GM12878 (cell line): ENCODE results near the gene IRX4. TPM values are rescaled to one million over a fixed set of nuclear protein-coding genes. Genes with fewer than 3 reads are reported as not detected.

Source experiments
- ATAC-seq: fragments of 200-7000 bp; cut with Tn5 transposase; 3 replicates; pipeline ENCODE4 v1.9.1; 2020; ENCODE audit warnings: mild to moderate bottlenecking, moderate library complexity
- BruUV-seq: library from RNA; stranded (reverse); fragments of 400-500 nt; replicated peaks from 2 replicates; lab custom pipeline; 2021; lab: Mats Ljungman, UMichigan
- CTCF ChIA-PET: fragments of 300-600 bp; sonication (Branson Sonifier 250); formaldehyde crosslinking; extraction: SDS; loops from one replicate; lab custom pipeline; 2021; ENCODE audit warnings: inconsistent platforms; lab: Yijun Ruan, JAX
- POLR2A ChIA-PET: fragments of 350-600 bp; formaldehyde crosslinking; extraction: SDS; loops from one replicate; lab custom pipeline; 2021; ENCODE audit warnings: inconsistent platforms; lab: Charles Lee
- RAD21 ChIA-PET: fragments of 300-600 bp; sonication (Branson Sonifier 250); formaldehyde crosslinking; loops from one replicate; lab custom pipeline; 2023; ENCODE audit warnings: antibody characterized with exemption; ENCODE audit not compliant: unreplicated experiment; lab: Charles Lee
- SMC1A ChIA-PET: fragments of 300-600 bp; sonication (Branson Sonifier 250); formaldehyde crosslinking; loops from one replicate; lab custom pipeline; 2023; ENCODE audit not compliant: unreplicated experiment, uncharacterized antibody; lab: Charles Lee
- DNase-seq: peaks from one replicate; pipeline ENCODE4 v3.0.0-alpha.2; 2011; ENCODE audit warnings: low read depth, low spot score
- FAIRE-seq: peaks from 3 replicates; lab custom pipeline; 2011; peaks lifted over from hg19 to GRCh38; lab: Jason Lieb, UNC
- H2AFZ ChIP-seq: 2 replicates; pipeline ENCODE4 v1.6.0; 2011; ENCODE audit warnings: low read depth, low read length, control low read depth; ENCODE audit not compliant: control insufficient read depth
- H3K27ac ChIP-seq: 2 replicates; pipeline ENCODE4 v1.5.1; 2011; ENCODE audit warnings: control low read depth; ENCODE audit not compliant: control insufficient read depth, insufficient read depth
- H3K27me3 ChIP-seq, 2 experiments: replicated peaks in 1 of 2; 2 replicates each; pipeline versions ENCODE4 v1.6.0 to v1.6.1; 2011; ENCODE audit warnings: low read length in 1 of 2; ENCODE audit not compliant: control insufficient read depth in 2 of 2, insufficient read depth in 2 of 2
- H3K36me3 ChIP-seq, 2 experiments: 2 replicates each; pipeline ENCODE4 v1.5.1; 2011; ENCODE audit warnings: low read length in 1 of 2; ENCODE audit not compliant: control insufficient read depth in 2 of 2, insufficient read depth in 2 of 2
- H3K4me1 ChIP-seq: 2 replicates; pipeline ENCODE4 v1.6.1; 2011; ENCODE audit warnings: mild to moderate bottlenecking, low read length, moderate library complexity, mixed read lengths; ENCODE audit not compliant: control insufficient read depth, insufficient read depth
- H3K4me2 ChIP-seq: 2 replicates; pipeline ENCODE4 v1.6.0; 2011; ENCODE audit warnings: control low read depth; ENCODE audit not compliant: control insufficient read depth, insufficient read depth
- H3K4me3 ChIP-seq: fragments of 200-600 bp; sonication (generic); 2 replicates; pipeline ENCODE4 v1.5.1; 2016
- H3K79me2 ChIP-seq: 2 replicates; pipeline ENCODE4 v1.6.0; 2011; ENCODE audit warnings: low read length; ENCODE audit not compliant: control insufficient read depth, insufficient read depth
- H3K9ac ChIP-seq: 2 replicates; pipeline ENCODE4 v1.8.0; 2011; ENCODE audit warnings: low read length, control low read depth, mixed read lengths; ENCODE audit not compliant: control insufficient read depth, insufficient read depth
- H3K9me3 ChIP-seq: replicated peaks from 3 replicates; pipeline ENCODE4 v1.5.1; 2011; ENCODE audit warnings: mild to moderate bottlenecking, low read length; ENCODE audit not compliant: control insufficient read depth, insufficient read depth
- H4K20me1 ChIP-seq: 2 replicates; pipeline ENCODE4 v1.6.0; 2011; ENCODE audit not compliant: control insufficient read depth, insufficient read depth
- CREB1 ChIP-seq: IDR thresholded peaks from 2 replicates; pipeline ENCODE4 v1.6.1; 2012; ENCODE audit warnings: low read depth, mild to moderate bottlenecking, inconsistent platforms
- FOXK2 ChIP-seq: fragments of 450-650 bp; IDR thresholded peaks from 2 replicates; pipeline ENCODE4 v1.6.1; 2017; ENCODE audit warnings: mild to moderate bottlenecking, moderate library complexity
- KAT2A ChIP-seq: conservative IDR thresholded peaks from 2 replicates; pipeline ENCODE4 v1.6.1; 2011; ENCODE audit warnings: low read depth, low read length; ENCODE audit not compliant: control insufficient read depth
- NFIC ChIP-seq: IDR thresholded peaks from 2 replicates; pipeline ENCODE4 v1.6.1; 2012; ENCODE audit warnings: low read depth, mild to moderate bottlenecking, inconsistent platforms, low read length, moderate library complexity
- NFXL1 ChIP-seq: fragments of 450-650 bp; IDR thresholded peaks from 2 replicates; pipeline ENCODE4 v1.6.1; 2017; ENCODE audit warnings: antibody characterized with exemption, mild to moderate bottlenecking, borderline replicate concordance
- SMAD5 ChIP-seq: IDR thresholded peaks from 2 replicates; pipeline ENCODE4 v1.6.1; 2016; ENCODE audit warnings: antibody characterized with exemption, low read depth
- SMC3 ChIP-seq: IDR thresholded peaks from 2 replicates; pipeline ENCODE4 v1.6.1; 2011; ENCODE audit warnings: low read length, improper control_type of control experiment, borderline replicate concordance
- SRF ChIP-seq, 2 experiments: IDR thresholded peaks; 2 replicates each; pipeline ENCODE4 v1.6.1; 2011; ENCODE audit warnings: low read depth in 2 of 2, low read length in 2 of 2, mild to moderate bottlenecking in 1 of 2, moderate library complexity in 1 of 2
- ZNF24 ChIP-seq: fragments of 450-650 bp; IDR thresholded peaks from 2 replicates; pipeline ENCODE4 v1.6.1; 2017; ENCODE audit warnings: antibody characterized with exemption, mild to moderate bottlenecking
- WGBS: methylation state at CpG from one replicate; pipeline ENCODE4 v1.1.6; 2016; ENCODE audit warnings: low lambda C conversion rate; ENCODE audit not compliant: insufficient replicate concordance, insufficient coverage; ENCODE audit errors: missing lambda C conversion rate; 5-methylcytosine and 5-hydroxymethylcytosine counted together
- in situ Hi-C: fragments of 300-500 bp; cut with MboI; formaldehyde crosslinking; loops from 9 replicates; pipeline ENCODE4 v1.14.3; 2018; ENCODE audit warnings: mixed read lengths
- intact Hi-C: fragments of 100-400 bp; cut with micrococcal nuclease; formaldehyde crosslinking; loops from one replicate; pipeline ENCODE4 v1.14.2; 2022; ENCODE audit not compliant: unreplicated experiment
- polyA plus RNA-seq, 11 experiments: library from polyadenylated mRNA; depleted of rRNA in 4 of 11; unstranded in 6 of 11; stranded (reverse) in 5 of 11; fragments of >200 nt; fragmentation: Nextera tagmentation in 4 of 11; fragmentation: Illumina TruSeq in 1 of 11; extraction: Ambion mirVana in 4 of 11; extraction: Trizol in 1 of 11; gene quantifications; 1 replicate in 1 of 11; 2 replicates in 10 of 11; pipeline versions ENCODE4 v1.2.1 to v1.2.3, GENCODE V29; 2011 to 2016; ENCODE audit warnings: inconsistent platforms in 2 of 11, missing spikeins in 2 of 11, low read depth in 1 of 11
- total RNA-seq, 4 experiments: library from RNA; depleted of rRNA in 3 of 4; stranded (reverse); fragments of >200 nt in 3 of 4; fragmentation: Illumina TruSeq in 1 of 4; extraction: Trizol in 1 of 4; gene quantifications; 2 replicates each; pipeline versions ENCODE4 v1.2.1 to v1.2.3, GENCODE V29; 2013 to 2021
- TF ChIP-seq, protein P1 (sequence below): IDR thresholded peaks from 2 replicates; pipeline ENCODE4 v1.6.1; 2012; ENCODE audit warnings: low read length, inconsistent platforms
- TF ChIP-seq, protein P2 (sequence below): IDR thresholded peaks from 2 replicates; pipeline ENCODE4 v1.6.1; 2011; ENCODE audit warnings: borderline replicate concordance, low read depth, mild to moderate bottlenecking, moderate library complexity, low read length; ENCODE audit not compliant: insufficient read depth, poor library complexity, severe bottlenecking
- TF ChIP-seq, protein P3 (sequence below), 3 experiments: IDR thresholded peaks in 2 of 3; conservative IDR thresholded peaks in 1 of 3; 2 replicates each; pipeline ENCODE4 v1.5.1; 2011; ENCODE audit warnings: low read depth in 3 of 3, low read length in 3 of 3, mild to moderate bottlenecking in 3 of 3, control low read depth in 2 of 3, moderate library complexity in 2 of 3, inconsistent platforms in 1 of 3, mixed read lengths in 1 of 3; ENCODE audit not compliant: control insufficient read depth in 2 of 3, insufficient read depth in 1 of 3; ENCODE audit errors: extremely low read depth in 1 of 3
- TF ChIP-seq, protein P4 (sequence below): fragments of 150-350 bp; IDR thresholded peaks from 2 replicates; pipeline ENCODE4 v1.6.1; 2016; ENCODE audit warnings: low read depth, low read length

Gene IRX4
- total and polyA plus RNA-seq, 10 of the 15 experiments (the other 5 are each of a cell fraction or from before 2014, with no cell fraction given): not detected

DNA sequence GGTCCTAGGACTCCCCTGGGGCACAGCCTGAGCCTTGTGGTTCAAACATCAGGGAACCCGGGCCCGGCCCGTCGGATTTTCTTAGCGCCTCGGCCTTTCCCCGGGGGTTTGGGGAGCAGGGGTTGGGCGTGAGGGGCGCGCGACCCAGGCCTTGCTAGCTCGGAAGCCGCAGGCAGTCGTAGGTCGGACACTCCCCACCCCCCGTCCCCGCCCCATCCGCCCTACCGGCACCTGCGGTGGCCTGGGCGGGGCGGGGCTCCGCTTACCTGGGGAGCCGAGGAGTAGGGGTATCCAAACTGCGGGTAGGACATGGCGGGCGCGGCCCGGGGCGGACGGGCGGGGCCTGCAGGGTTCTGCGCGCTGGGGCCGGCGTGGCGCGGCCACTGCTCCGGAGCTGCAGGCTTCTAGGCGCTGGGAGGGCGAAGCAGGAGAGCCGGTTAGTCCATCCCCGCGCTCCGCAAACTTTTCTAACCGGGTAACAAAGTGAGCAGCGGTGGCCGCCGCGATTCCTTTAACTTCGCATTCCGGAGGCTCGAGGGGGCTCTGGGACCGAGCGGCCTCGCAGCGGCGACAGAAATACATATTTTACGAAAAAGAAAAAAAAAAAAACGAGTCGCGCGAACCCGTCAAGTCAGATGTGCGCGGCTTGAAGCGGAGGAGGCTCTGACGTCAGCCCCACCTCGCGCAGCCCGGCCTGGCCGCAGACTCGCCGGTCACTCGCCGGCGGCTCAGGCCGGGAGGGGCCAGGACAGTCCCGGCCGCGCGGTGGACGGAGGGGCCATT is at the start of gene IRX4 (continued):
- TF ChIP-seq, protein P1, sequence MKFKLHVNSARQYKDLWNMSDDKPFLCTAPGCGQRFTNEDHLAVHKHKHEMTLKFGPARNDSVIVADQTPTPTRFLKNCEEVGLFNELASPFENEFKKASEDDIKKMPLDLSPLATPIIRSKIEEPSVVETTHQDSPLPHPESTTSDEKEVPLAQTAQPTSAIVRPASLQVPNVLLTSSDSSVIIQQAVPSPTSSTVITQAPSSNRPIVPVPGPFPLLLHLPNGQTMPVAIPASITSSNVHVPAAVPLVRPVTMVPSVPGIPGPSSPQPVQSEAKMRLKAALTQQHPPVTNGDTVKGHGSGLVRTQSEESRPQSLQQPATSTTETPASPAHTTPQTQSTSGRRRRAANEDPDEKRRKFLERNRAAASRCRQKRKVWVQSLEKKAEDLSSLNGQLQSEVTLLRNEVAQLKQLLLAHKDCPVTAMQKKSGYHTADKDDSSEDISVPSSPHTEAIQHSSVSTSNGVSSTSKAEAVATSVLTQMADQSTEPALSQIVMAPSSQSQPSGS: no peak
- TF ChIP-seq NFIC (no peak), CREB1 (no peak), FOXK2 (no peak)
- TF ChIP-seq, protein P2, sequence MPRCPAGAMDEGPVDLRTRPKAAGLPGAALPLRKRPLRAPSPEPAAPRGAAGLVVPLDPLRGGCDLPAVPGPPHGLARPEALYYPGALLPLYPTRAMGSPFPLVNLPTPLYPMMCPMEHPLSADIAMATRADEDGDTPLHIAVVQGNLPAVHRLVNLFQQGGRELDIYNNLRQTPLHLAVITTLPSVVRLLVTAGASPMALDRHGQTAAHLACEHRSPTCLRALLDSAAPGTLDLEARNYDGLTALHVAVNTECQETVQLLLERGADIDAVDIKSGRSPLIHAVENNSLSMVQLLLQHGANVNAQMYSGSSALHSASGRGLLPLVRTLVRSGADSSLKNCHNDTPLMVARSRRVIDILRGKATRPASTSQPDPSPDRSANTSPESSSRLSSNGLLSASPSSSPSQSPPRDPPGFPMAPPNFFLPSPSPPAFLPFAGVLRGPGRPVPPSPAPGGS: no peak
- TF ChIP-seq, all 136 proteins: peak for 0

DNA sequence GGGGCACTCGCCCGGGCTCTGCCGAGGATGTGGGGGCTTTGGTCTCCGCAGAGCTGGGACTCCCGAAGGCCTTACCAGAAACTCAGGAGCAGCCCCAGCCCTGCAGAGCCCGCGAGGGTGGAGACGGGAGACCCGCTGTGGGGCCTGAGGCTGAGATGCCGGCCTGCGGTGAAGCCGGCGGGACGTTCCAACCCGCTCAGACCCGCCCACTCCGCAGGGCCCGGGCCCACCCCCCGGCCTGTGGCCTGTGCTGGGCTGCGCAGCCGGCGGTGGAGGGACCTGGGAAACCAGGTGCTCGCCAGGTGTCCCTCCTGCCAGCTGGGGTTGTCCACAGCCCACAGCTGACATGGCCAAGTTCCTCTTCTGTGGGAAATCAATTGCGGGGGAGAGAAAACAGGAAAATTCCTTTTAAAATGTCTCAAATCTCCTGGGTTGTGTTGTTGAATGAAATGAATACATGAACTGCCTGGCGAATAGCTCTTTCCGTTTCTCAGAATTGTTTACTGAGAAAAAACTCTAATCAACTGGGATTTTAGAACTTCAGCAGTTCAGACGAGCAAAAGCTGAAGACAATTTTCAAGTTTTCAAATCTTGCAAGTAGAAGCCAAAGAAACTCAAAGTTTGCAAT is 49.0 kb upstream of the IRX4 start:
- in situ Hi-C loops: no loop called here
- no peaks in the 10 kb centered on the region for H3K79me2 ChIP-seq
- RAD21 ChIA-PET: no interaction called here
- POLR2A ChIA-PET: no interaction called here
- intact Hi-C loops: no loop called here
- no peak for FAIRE-seq
- H3K36me3 ChIP-seq: no peaks in the 10 kb centered on the region
- no peak for DNase-seq
- H3K4me2 ChIP-seq: no peak overlapping the region
- no peak overlapping the region for H3K9ac ChIP-seq
- H4K20me1 ChIP-seq: no peaks in the 10 kb centered on the region
- CTCF ChIA-PET: interaction anchor here (0.7 kb wide), 1 partner anchor 89 kb away, joined by 3 read pairs; no protein-coding TSS in a partner anchor
- no TSS peak for BruUV-seq
- peaks cover 3 to 4% of the 10 kb centered on the region in 2 experiments; a peak in 3 of 4 replicates for H3K27me3 ChIP-seq
- ATAC-seq: no peak
- no peaks in the 10 kb centered on the region for H3K9me3 ChIP-seq
- H2AFZ ChIP-seq: no peak overlapping the region
- H3K27ac ChIP-seq: no peak overlapping the region
- WGBS: 13% methylated on average over 15 of the region's 27 CpGs
- no peak overlapping the region for H3K4me3 ChIP-seq
- H3K4me1 ChIP-seq: no peaks in the 10 kb centered on the region
- SMC1A ChIA-PET: no interaction called here
- no peak for TF ChIP-seq KAT2A
- no peak for TF ChIP-seq ZNF24
- TF ChIP-seq NFXL1: no peak
- no peak for TF ChIP-seq SMAD5
- TF ChIP-seq, protein P3, sequence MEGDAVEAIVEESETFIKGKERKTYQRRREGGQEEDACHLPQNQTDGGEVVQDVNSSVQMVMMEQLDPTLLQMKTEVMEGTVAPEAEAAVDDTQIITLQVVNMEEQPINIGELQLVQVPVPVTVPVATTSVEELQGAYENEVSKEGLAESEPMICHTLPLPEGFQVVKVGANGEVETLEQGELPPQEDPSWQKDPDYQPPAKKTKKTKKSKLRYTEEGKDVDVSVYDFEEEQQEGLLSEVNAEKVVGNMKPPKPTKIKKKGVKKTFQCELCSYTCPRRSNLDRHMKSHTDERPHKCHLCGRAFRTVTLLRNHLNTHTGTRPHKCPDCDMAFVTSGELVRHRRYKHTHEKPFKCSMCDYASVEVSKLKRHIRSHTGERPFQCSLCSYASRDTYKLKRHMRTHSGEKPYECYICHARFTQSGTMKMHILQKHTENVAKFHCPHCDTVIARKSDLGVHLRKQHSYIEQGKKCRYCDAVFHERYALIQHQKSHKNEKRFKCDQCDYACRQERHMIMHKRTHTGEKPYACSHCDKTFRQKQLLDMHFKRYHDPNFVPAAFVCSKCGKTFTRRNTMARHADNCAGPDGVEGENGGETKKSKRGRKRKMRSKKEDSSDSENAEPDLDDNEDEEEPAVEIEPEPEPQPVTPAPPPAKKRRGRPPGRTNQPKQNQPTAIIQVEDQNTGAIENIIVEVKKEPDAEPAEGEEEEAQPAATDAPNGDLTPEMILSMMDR (IDR thresholded peaks at IDR 0.05 in 2 of 3, conservative IDR thresholded peaks at IDR 0.05 in 1 of 3; ENCODE audit: control insufficient read depth in 2 of 3, extremely low read depth in 1 of 3, insufficient read depth in 1 of 3, low read depth in 3 of 3, low read length in 3 of 3): no peak
- TF ChIP-seq SMC3: no peak
- TF ChIP-seq SRF (IDR thresholded peaks at IDR 0.05; ENCODE audit: low read depth in 2 of 2, low read length in 2 of 2): no peak
- TF ChIP-seq, protein P4, sequence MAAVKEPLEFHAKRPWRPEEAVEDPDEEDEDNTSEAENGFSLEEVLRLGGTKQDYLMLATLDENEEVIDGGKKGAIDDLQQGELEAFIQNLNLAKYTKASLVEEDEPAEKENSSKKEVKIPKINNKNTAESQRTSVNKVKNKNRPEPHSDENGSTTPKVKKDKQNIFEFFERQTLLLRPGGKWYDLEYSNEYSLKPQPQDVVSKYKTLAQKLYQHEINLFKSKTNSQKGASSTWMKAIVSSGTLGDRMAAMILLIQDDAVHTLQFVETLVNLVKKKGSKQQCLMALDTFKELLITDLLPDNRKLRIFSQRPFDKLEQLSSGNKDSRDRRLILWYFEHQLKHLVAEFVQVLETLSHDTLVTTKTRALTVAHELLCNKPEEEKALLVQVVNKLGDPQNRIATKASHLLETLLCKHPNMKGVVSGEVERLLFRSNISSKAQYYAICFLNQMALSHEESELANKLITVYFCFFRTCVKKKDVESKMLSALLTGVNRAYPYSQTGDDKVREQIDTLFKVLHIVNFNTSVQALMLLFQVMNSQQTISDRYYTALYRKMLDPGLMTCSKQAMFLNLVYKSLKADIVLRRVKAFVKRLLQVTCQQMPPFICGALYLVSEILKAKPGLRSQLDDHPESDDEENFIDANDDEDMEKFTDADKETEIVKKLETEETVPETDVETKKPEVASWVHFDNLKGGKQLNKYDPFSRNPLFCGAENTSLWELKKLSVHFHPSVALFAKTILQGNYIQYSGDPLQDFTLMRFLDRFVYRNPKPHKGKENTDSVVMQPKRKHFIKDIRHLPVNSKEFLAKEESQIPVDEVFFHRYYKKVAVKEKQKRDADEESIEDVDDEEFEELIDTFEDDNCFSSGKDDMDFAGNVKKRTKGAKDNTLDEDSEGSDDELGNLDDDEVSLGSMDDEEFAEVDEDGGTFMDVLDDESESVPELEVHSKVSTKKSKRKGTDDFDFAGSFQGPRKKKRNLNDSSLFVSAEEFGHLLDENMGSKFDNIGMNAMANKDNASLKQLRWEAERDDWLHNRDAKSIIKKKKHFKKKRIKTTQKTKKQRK: no peak
